ENCODE measurements around the gene GLI3.
"Not testable (repeated sequence)": the region's sequence is repeated elsewhere in the genome, so short reads cannot be mapped to it uniquely, and the experiment has no call there.

The GLI3 gene

GRCh38 chr7:42212541-42213090 is 24.4 kb downstream of the GLI3 start:
- no peak for DNase-seq (ENCODE audit: low spot score)

- no peak for DNase-seq (ENCODE audit: low spot score)
Observed at GRCh38 chr7:42211938-42212337, 25.1 kb downstream of the GLI3 start.

- DNase-seq (ENCODE audit: low spot score): no peak
Observed at GRCh38 chr7:42210779-42211178, 26.2 kb downstream of the GLI3 start.

GRCh38 chr7:42210333-42210732 is 26.7 kb downstream of the GLI3 start:
- DNase-seq (ENCODE audit: low spot score): no peak

GRCh38 chr7:42209085-42209484 is 27.9 kb downstream of the GLI3 start:
- not testable (repeated sequence) for DNase-seq (ENCODE audit: low spot score)

- DNase-seq (ENCODE audit: low spot score): no peak
Observed at GRCh38 chr7:42208572-42208971, 28.4 kb downstream of the GLI3 start.

GRCh38 chr7:42207420-42207819 is 29.6 kb downstream of the GLI3 start:
- DNase-seq (ENCODE audit: low spot score): no peak

GRCh38 chr7:42203336-42203735 is 33.7 kb downstream of the GLI3 start:
- no peak for DNase-seq (ENCODE audit: low spot score)

GRCh38 chr7:42202601-42203000 is 34.4 kb downstream of the GLI3 start:
- DNase-seq (ENCODE audit: low spot score): no peak

GRCh38 chr7:42198974-42199668 is 37.9 kb downstream of the GLI3 start:
- DNase-seq (ENCODE audit: low spot score): peak; percentile 97

- peak; percentile 56 for DNase-seq (ENCODE audit: low spot score)
Observed at GRCh38 chr7:42198296-42198695, 38.7 kb downstream of the GLI3 start.

GRCh38 chr7:42197451-42197850 is 39.6 kb downstream of the GLI3 start:
- no peak for DNase-seq (ENCODE audit: low spot score)

- no peak for DNase-seq (ENCODE audit: low spot score)
Observed at GRCh38 chr7:42194238-42194637, 42.8 kb downstream of the GLI3 start.

GRCh38 chr7:42193471-42194129 is 43.4 kb downstream of the GLI3 start:
- no peak for DNase-seq (ENCODE audit: low spot score)

GRCh38 chr7:42192851-42193461 is 44.1 kb downstream of the GLI3 start:
- DNase-seq (ENCODE audit: low spot score): peak; percentile 90

GRCh38 chr7:42192066-42192465 is 44.9 kb downstream of the GLI3 start:
- DNase-seq (ENCODE audit: low spot score): no peak

GRCh38 chr7:42189535-42189934 is 47.5 kb downstream of the GLI3 start:
- DNase-seq (ENCODE audit: low spot score): no peak

- no peak for DNase-seq (ENCODE audit: low spot score)
Observed at GRCh38 chr7:42186151-42186550, 50.9 kb downstream of the GLI3 start.

GRCh38 chr7:42185726-42186125 is 51.3 kb downstream of the GLI3 start:
- DNase-seq (ENCODE audit: low spot score): no peak

GRCh38 chr7:42183547-42183946 is 53.5 kb downstream of the GLI3 start:
- DNase-seq (ENCODE audit: low spot score): peak; percentile 37

GRCh38 chr7:42181566-42181965 is 55.4 kb downstream of the GLI3 start:
- no peak for DNase-seq (ENCODE audit: low spot score)

- no peak for DNase-seq (ENCODE audit: low spot score)
Observed at GRCh38 chr7:42180806-42181205, 56.2 kb downstream of the GLI3 start.

- no peak for DNase-seq (ENCODE audit: low spot score)
Observed at GRCh38 chr7:42176724-42177101, 60.3 kb downstream of the GLI3 start.

Measured in SW480 (cell line).